ENCODE results near the gene OMP.

GRCh38 chr11:77147668-77148321 is 45.2 kb downstream of the OMP start:
- no peak for TF ChIP-seq POLR2A (IDR thresholded peaks at IDR 0.05; ENCODE audit: low read depth, low read length)
- TF ChIP-seq POLR2AphosphoS5 (IDR thresholded peaks at IDR 0.05; ENCODE audit: low read depth, low read length): no peak
- TF ChIP-seq TAF1 (IDR thresholded peaks at IDR 0.05; ENCODE audit: low read depth, low read length): no peak
- TF ChIP-seq SPI1 (IDR thresholded peaks at IDR 0.05; ENCODE audit: low read depth, low read length): no peak

Data from GM12891 (cell line).